GM23338 (cell line): Measurements from ENCODE around the gene AIF1L. TPM values are rescaled to one million over a fixed set of nuclear protein-coding genes. Genes with fewer than 3 reads are reported as not detected.
A peak's percentile ranks its signal among the peaks of the same experiment; 100 is the strongest.

Experiments used
- ATAC-seq: fragments of 200-7000 bp; cut with Tn5 transposase; 3 replicates; pipeline ENCODE4 v1.9.1; 2020
- DNase-seq: peaks from one replicate; pipeline ENCODE4 v3.0.0-alpha.2; 2015; ENCODE audit warnings: low spot score
- H2AFZ ChIP-seq: fragments of 200-600 bp; sonication (generic); 2 replicates; pipeline ENCODE4 v1.8.0; 2016; ENCODE audit warnings: antibody characterized with exemption, mild to moderate bottlenecking, moderate library complexity
- H3F3A ChIP-seq: fragments of 200-600 bp; sonication (generic); replicated peaks from 2 replicates; pipeline ENCODE4 v1.8.0; 2017; ENCODE audit warnings: antibody characterized with exemption, mixed run types, low read depth
- H3K27ac ChIP-seq: fragments of 200-600 bp; sonication (generic); 2 replicates; pipeline ENCODE4 v1.6.1; 2016; ENCODE audit warnings: low read depth
- H3K27me3 ChIP-seq: fragments of 200-600 bp; sonication (generic); 2 replicates; pipeline ENCODE4 v1.8.0; 2016; ENCODE audit warnings: mild to moderate bottlenecking, mixed run types, moderate library complexity; ENCODE audit not compliant: insufficient read depth
- H3K36me3 ChIP-seq: fragments of 200-600 bp; sonication (generic); 2 replicates; pipeline ENCODE4 v1.8.0; 2016; ENCODE audit warnings: mild to moderate bottlenecking; ENCODE audit not compliant: insufficient read depth
- H3K4me1 ChIP-seq: fragments of 200-600 bp; sonication (generic); 2 replicates; pipeline ENCODE4 v1.8.0; 2016; ENCODE audit warnings: mild to moderate bottlenecking, moderate library complexity; ENCODE audit not compliant: insufficient read depth
- H3K4me2 ChIP-seq: fragments of 200-600 bp; sonication (generic); 2 replicates; pipeline ENCODE4 v1.7.1; 2017; ENCODE audit warnings: mixed run types
- H3K4me3 ChIP-seq: fragments of 200-600 bp; sonication (generic); 2 replicates; pipeline ENCODE4 v1.6.1; 2016; ENCODE audit warnings: mixed run types
- H3K79me2 ChIP-seq: fragments of 200-600 bp; sonication (generic); replicated peaks from 2 replicates; pipeline ENCODE4 v1.8.0; 2017; ENCODE audit warnings: mild to moderate bottlenecking; ENCODE audit not compliant: insufficient read depth
- H3K9me2 ChIP-seq: fragments of 200-600 bp; sonication (generic); 2 replicates; pipeline ENCODE4 v1.8.0; 2017; ENCODE audit not compliant: insufficient read depth
- H4K20me1 ChIP-seq: fragments of 200-600 bp; sonication (generic); replicated peaks from 2 replicates; pipeline ENCODE4 v1.8.0; 2017; ENCODE audit warnings: mild to moderate bottlenecking; ENCODE audit not compliant: insufficient read depth
- H3K27ac Mint-ChIP-seq: 2 replicates; pipeline ENCODE4 v1.8.0; 2020; ENCODE audit warnings: inconsistent platforms, mild to moderate bottlenecking, moderate library complexity, mixed read lengths
- H3K27me3 Mint-ChIP-seq: 3 replicates; pipeline ENCODE4 v1.8.0; 2022; ENCODE audit warnings: low read depth, mild to moderate bottlenecking, moderate library complexity, mixed read lengths, inconsistent platforms; ENCODE audit not compliant: insufficient read depth, poor library complexity
- H3K36me3 Mint-ChIP-seq: 3 replicates; pipeline ENCODE4 v1.8.0; 2021; ENCODE audit warnings: low read depth, mild to moderate bottlenecking, inconsistent platforms, moderate library complexity, mixed read lengths
- H3K4me1 Mint-ChIP-seq: 3 replicates; pipeline ENCODE4 v1.8.0; 2020; ENCODE audit warnings: mild to moderate bottlenecking, inconsistent platforms, mixed read lengths
- H3K4me3 Mint-ChIP-seq: 3 replicates; pipeline ENCODE4 v1.8.0; 2021; ENCODE audit warnings: moderate library complexity, mild to moderate bottlenecking, inconsistent platforms, mixed read lengths
- H3K9me3 Mint-ChIP-seq: 3 replicates; pipeline ENCODE4 v1.8.0; 2020; ENCODE audit warnings: moderate library complexity, mild to moderate bottlenecking, inconsistent platforms, mixed read lengths
- CREB1 ChIP-seq: fragments of 250-450 bp; sonication (Bioruptor Pico); IDR thresholded peaks from 2 replicates; pipeline ENCODE4 v1.5.0; 2020; ENCODE audit warnings: low read depth, mild to moderate bottlenecking, moderate library complexity
- CTCF ChIP-seq, 2 experiments: fragments of 200-600 bp in 1 of 2; sonication (generic) in 1 of 2; conservative IDR thresholded peaks; 2 replicates each; pipeline versions ENCODE4 v1.5.1 to v1.6.1; 2016 to 2017; ENCODE audit warnings: antibody characterized with exemption in 2 of 2, low read depth in 2 of 2, mild to moderate bottlenecking in 2 of 2, moderate library complexity in 1 of 2
- ETS1 ChIP-seq: IDR thresholded peaks from 2 replicates; pipeline ENCODE4 v1.6.1; 2016; ENCODE audit warnings: antibody characterized with exemption
- EZH2 ChIP-seq: fragments of 200-600 bp; sonication (generic); IDR thresholded peaks from one replicate; pipeline ENCODE4 v1.8.0; 2017; ENCODE audit warnings: antibody characterized with exemption, mild to moderate bottlenecking, low read depth; ENCODE audit not compliant: unreplicated experiment
- EZH2phosphoT487 ChIP-seq: fragments of 200-600 bp; sonication (generic); IDR thresholded peaks from one replicate; pipeline ENCODE4 v1.8.1; 2018; ENCODE audit warnings: antibody characterized with exemption; ENCODE audit not compliant: unreplicated experiment
- JUNB ChIP-seq: IDR thresholded peaks from one replicate; pipeline ENCODE4 v1.6.1; 2016; ENCODE audit warnings: antibody characterized with exemption; ENCODE audit not compliant: unreplicated experiment
- NANOG ChIP-seq: IDR thresholded peaks from 2 replicates; pipeline ENCODE4 v1.6.1; 2016; ENCODE audit warnings: antibody characterized with exemption, borderline replicate concordance
- POLR2AphosphoS5 ChIP-seq: IDR thresholded peaks from 2 replicates; pipeline ENCODE4 v1.6.1; 2016; ENCODE audit warnings: antibody characterized with exemption, low read depth
- STAT1 ChIP-seq: IDR thresholded peaks from one replicate; pipeline ENCODE4 v1.6.1; 2016; ENCODE audit warnings: antibody characterized with exemption; ENCODE audit not compliant: unreplicated experiment
- ZNF114 ChIP-seq: fragments of 250-450 bp; sonication (Bioruptor Pico); IDR thresholded peaks from 2 replicates; pipeline ENCODE4 v1.5.0; 2020; ENCODE audit warnings: mild to moderate bottlenecking, moderate library complexity
- ZNF331 ChIP-seq: fragments of 250-450 bp; sonication (Bioruptor Pico); IDR thresholded peaks from 2 replicates; pipeline ENCODE4 v1.5.0; 2020; ENCODE audit warnings: low read depth, mild to moderate bottlenecking, moderate library complexity
- ZNF462 ChIP-seq: fragments of 250-450 bp; sonication (Bioruptor Pico); IDR thresholded peaks from 2 replicates; pipeline ENCODE4 v1.5.0; 2020; ENCODE audit warnings: mild to moderate bottlenecking, moderate library complexity
- polyA plus RNA-seq: library from polyadenylated mRNA; unstranded; fragments of >200 nt; fragmentation: Nextera tagmentation; extraction: Ambion mirVana; gene quantifications from 2 replicates; pipeline ENCODE4 v1.2.1, GENCODE V29; 2016
- total RNA-seq: library from RNA; depleted of rRNA; stranded (reverse); fragments of >200 nt; shearing (Covaris generic); gene quantifications from 2 replicates; pipeline ENCODE4 v1.2.3, GENCODE V29; 2014
- TF ChIP-seq, protein P1 (sequence below): IDR thresholded peaks from one replicate; pipeline ENCODE4 v1.6.1; 2018; ENCODE audit warnings: antibody characterized with exemption; ENCODE audit not compliant: unreplicated experiment

AIF1L gene
- total and polyA plus RNA-seq, 2 experiments from 2014 or later = 76.4 to 87.8 TPM

DNA sequence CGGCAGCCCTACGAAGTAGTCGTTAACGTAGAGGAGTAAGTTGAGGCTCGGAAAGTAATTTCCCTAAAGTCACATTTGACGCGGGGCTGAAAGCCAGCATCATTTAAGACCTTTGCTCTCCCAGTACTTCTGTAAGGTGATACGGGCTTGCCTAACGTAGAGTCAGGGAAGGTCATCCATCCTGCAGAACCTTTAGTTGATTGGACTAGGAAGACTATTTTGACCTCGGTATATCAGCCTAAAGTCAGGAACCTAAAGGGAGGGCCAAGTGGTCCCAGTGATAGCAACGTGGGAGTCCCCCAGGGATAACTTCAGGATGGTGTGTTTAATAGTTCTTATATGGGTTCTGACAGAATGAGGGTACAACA, 29.7 kb downstream of the AIF1L start:
- Histone ChIP-seq H3K27ac (peak overlapping the region; percentile 76; the same call in 1 of the 2 replicates), H3K9me2 (no peaks in the 10 kb centered on the region), H3K4me1 (peaks cover 7% of the 10 kb centered on the region), H3K79me2 (peaks cover 26% of the 10 kb centered on the region), H3K36me3 (peaks cover 36% of the 10 kb centered on the region), H2AFZ (peak overlapping the region; percentile 88; the same call in 1 of the 2 replicates), H3K27me3 (no peaks in the 10 kb centered on the region), H3K4me2 (peak overlapping the region; percentile 98), H4K20me1 (peaks cover 13% of the 10 kb centered on the region; the same call in 1 of the 2 replicates), H3K4me3 (peak overlapping the region; percentile 98), H3F3A (peaks cover 23% of the 10 kb centered on the region; the same call in 1 of the 2 replicates)
- Mint-ChIP-seq H3K9me3 (no peaks in the 10 kb centered on the region), H3K4me1 (peaks cover 8% of the 10 kb centered on the region; the same call in 1 of the 3 replicates), H3K27ac (peak overlapping the region; percentile 98), H3K36me3 (peaks cover 47% of the 10 kb centered on the region), H3K4me3 (peak overlapping the region; percentile 98), H3K27me3 (peaks cover 11% of the 10 kb centered on the region)
- TF ChIP-seq EZH2phosphoT487 = no peak
- TF ChIP-seq POLR2AphosphoS5 = no peak
- TF ChIP-seq ZNF331 (CRISPR knock-in tag) = no peak
- no peak for TF ChIP-seq CTCF (conservative IDR thresholded peaks at IDR 0.05; ENCODE audit: low read depth in 2 of 2)
- no peak for TF ChIP-seq ZNF114 (CRISPR knock-in tag)
- TF ChIP-seq EZH2 = no peak
- TF ChIP-seq CREB1 (CRISPR knock-in tag) = no peak
- TF ChIP-seq ZNF462 (CRISPR knock-in tag) = no peak
- TF ChIP-seq JUNB = no peak
- no peak for TF ChIP-seq STAT1
- TF ChIP-seq ETS1 = no peak
- TF ChIP-seq, protein P1, sequence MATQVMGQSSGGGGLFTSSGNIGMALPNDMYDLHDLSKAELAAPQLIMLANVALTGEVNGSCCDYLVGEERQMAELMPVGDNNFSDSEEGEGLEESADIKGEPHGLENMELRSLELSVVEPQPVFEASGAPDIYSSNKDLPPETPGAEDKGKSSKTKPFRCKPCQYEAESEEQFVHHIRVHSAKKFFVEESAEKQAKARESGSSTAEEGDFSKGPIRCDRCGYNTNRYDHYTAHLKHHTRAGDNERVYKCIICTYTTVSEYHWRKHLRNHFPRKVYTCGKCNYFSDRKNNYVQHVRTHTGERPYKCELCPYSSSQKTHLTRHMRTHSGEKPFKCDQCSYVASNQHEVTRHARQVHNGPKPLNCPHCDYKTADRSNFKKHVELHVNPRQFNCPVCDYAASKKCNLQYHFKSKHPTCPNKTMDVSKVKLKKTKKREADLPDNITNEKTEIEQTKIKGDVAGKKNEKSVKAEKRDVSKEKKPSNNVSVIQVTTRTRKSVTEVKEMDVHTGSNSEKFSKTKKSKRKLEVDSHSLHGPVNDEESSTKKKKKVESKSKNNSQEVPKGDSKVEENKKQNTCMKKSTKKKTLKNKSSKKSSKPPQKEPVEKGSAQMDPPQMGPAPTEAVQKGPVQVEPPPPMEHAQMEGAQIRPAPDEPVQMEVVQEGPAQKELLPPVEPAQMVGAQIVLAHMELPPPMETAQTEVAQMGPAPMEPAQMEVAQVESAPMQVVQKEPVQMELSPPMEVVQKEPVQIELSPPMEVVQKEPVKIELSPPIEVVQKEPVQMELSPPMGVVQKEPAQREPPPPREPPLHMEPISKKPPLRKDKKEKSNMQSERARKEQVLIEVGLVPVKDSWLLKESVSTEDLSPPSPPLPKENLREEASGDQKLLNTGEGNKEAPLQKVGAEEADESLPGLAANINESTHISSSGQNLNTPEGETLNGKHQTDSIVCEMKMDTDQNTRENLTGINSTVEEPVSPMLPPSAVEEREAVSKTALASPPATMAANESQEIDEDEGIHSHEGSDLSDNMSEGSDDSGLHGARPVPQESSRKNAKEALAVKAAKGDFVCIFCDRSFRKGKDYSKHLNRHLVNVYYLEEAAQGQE = no peak
- TF ChIP-seq NANOG = no peak
- no peak for ATAC-seq
- no peak for DNase-seq
